HG03442 (cell line): Measurements from ENCODE around the gene PTOV1.

ENCODE experiments used
- ATAC-seq: cut with Tn5 transposase; IDR thresholded peaks from one replicate; pipeline ENCODE4 v1.9.1; 2021; ENCODE audit warnings: mild to moderate bottlenecking, moderate library complexity; ENCODE audit not compliant: unreplicated experiment

The PTOV1 gene

DNA sequence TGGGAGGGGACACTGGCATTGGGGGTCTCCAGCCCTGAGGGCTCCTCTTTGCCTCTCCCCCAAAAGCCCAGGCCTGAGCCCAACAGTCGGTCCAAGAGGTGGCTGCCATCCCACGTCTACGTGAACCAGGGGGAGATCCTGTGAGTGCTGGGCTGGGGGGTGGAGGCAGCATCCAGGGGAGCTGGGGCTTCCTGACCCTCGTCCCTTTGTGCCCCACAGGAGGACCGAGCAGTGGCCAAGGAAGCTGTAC is 6.8 kb downstream of the PTOV1 start:
- ATAC-seq: no peak

DNA sequence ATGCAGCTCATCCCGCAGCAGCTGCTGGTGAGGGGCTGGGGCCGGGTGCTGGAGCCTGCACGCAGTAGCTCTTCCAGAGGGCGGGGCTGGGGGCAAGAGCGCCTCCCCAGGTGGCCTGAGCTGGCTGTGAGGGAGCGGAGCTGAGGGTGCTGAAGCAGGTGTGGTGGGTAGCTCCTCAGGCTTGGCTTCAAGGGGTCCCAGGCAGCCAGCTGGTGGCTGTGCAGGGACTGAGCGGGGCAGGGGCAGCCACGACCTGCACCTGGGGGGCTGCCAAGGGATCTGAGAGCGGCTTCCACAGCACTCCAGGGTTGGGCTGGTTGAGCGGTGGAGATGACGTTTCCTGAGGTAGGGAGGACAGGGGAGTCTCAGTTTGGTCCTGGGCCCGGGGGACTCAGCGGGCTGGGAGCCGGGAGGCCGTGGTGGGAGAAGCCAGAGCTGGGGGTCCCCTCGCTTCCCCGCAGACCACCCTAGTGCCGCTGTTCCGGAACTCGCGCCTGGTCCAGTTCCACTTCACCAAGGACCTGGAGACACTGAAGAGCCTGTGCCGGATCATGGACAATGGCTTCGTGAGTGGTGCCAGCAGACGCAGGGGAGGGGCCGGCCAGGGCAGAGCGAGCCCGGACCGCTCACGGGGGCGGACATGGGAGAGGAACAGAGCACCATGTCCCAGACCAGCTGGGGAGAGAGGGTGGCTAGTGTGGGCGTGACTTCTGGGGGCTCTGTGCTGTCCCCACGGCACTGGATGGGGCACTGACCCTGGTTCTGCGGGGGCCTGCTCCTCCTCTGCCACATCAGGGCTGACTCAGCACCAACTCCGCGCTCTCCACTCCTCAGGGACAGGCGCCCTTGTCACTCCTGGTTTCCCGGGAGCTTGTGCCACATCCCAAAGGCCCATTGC is 7.4 kb downstream of the PTOV1 start:
- ATAC-seq: no peak

DNA sequence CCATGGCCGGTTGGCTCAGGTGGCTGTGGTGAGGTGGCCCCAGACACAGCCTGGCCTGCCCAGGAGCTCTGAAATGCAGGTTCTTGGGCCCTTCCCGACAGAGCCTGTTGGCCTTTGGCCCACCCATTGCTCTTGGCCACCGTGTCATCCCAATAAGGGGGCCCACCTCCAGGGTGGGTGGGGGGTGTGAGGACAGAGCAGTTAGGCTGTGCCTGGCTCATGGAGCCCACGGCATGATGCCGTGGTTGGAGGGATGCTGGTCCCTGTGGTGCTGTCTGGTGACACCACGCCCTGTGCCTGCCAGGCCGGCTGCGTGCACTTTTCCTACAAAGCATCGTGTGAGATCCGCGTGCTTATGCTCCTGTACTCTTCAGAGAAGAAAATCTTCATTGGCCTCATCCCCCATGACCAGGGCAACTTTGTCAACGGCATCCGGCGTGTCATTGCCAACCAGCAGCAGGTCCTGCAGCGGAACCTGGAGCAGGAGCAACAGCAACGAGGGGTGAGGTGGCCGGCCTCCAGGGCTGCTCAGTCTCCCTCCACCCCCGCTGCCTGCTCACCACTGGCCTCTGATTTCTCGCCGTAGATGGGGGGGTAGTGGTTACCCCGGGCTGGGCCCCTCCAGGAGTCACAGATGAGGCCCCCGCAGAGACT is 8.8 kb downstream of the PTOV1 start:
- no peak for ATAC-seq

DNA sequence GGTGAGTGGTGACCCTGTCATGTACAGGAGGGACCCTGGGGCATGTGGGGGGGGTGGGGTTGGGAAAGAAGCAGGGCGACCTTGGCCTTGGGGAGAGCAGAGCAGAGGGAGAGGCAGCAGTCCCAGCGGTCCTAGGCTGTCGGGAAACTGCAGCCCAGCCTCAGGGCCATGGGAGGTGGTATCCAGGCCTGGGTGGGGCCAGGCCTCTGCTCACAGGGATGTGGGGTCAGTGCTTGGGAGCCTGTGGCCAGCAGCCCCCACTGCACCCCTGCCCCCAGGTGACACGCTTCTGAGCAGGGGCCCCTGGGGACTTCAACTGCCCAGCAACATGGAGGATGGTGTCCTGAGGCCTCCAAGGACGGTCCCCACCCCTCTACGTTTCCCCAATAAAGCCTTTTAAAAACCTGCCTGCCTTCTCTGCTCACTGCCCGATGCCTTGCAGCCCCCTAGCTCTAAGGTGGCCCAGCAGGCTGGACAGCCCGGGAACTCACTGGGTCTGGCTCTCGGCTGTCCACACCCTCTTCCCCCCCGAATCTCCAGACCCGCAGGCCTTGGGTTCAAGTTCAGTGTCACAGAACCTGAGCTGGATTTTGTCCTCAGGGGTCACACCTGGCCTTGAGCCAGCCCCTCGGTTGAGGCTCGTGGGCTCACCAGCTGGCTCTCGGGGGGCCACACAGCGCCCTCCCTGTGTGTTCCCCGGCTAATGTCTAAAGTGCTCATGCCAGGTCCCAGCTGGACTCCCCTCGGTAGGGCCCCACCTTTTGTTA is 9.6 kb downstream of the PTOV1 start:
- ATAC-seq: no peak

DNA sequence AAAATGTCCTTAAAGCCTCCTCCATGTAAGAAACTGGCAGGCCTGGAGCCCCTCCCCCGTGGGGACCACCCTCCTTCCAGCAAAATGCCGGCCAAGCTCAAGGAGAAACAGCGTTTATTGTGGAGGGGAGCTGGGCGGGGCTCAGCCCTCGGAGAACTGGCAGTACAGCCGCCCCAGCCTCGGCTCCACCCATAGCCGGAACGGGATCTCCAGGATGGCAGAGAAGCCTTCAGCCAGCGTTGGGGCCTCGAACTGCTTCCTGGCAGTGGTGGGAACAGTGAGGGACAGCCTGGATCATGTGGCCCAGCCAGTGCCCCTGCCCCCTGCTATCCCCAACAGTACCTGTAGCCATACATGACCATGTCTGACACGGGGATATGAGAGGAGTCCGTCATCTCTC is 10.1 kb downstream of the PTOV1 start:
- ATAC-seq: no peak

DNA sequence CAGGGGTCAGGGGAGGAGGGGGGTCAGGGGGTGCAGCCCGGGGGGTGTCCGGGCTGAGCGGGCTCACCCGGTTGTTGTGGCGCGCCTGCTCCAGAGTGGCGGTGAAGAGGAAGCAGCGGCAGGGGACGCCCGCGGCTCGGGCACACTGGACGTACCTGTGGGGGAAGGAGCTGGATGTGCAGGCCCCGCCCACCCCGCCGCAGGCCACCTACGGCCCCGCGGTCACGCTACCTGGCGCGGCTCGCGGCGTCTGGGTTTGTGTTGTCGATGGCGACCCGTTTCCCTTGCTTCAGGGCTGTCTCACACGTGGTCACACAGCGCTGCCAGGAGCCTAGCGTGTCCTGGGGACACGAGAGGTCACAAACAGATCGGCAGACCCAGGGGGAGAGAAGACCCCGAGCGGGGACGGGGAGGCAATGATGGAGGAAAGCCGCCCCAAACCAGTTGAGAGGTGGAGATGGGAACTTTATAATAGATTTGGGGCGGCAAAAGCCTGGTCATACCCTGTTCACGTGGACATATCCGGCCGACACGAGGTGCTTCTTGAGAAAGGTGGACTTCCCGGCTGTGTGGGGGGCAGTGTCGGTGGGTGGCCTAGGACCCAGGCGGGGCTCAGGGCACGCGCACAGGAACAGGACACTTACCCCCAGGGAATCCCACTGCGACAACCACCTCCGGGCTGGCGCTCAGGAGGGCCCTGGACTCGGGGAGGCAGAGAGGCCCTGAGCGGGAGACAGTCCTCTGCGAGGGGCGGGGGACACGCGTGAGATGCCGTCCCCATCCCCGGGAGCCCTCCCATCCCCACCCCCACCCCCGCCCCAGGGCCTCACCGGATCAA is 10.8 kb downstream of the PTOV1 start:
- no peak for ATAC-seq

DNA sequence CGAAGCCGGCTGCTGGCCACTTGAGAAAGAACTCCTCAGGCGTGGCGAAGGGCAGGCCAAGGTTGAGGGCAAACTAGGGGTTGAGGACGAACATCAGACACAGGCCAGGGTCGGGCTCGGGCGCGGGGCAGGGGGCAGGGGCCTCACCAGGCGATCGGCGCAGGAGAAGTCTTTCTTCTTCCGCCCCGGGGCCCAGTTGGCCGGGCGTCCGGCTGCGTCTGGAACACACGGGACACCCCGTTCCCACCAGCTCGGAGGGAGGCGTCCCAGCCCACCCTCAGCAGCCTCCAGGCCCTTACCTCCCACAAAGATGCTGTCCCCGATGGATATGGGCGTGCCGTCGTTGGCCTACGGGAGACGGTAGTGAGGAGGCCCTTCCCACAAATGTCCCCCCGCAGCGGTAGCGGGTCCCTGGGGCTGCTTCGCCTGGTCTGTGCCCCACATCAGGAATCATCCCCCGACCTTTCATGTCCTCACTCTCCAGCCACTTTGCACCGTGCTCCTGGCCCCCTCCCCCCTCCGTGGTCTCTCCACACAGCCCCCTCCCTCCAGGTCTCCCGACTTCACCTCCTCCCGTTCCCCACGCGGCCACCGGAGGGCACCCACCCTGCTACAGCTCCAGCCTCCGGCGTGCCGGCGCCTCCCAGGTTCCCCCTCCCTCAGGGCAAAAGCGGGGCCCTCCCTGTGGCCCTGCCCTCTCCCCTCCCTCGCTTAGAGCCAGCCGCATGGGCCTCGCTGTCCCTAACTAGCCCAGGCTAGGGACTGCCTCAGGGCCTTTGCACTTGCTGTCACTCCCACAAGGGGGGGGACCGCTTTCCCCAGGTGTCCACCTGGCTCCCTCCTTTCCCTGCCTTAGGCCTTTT is 11.7 kb downstream of the PTOV1 start:
- no peak for ATAC-seq

DNA sequence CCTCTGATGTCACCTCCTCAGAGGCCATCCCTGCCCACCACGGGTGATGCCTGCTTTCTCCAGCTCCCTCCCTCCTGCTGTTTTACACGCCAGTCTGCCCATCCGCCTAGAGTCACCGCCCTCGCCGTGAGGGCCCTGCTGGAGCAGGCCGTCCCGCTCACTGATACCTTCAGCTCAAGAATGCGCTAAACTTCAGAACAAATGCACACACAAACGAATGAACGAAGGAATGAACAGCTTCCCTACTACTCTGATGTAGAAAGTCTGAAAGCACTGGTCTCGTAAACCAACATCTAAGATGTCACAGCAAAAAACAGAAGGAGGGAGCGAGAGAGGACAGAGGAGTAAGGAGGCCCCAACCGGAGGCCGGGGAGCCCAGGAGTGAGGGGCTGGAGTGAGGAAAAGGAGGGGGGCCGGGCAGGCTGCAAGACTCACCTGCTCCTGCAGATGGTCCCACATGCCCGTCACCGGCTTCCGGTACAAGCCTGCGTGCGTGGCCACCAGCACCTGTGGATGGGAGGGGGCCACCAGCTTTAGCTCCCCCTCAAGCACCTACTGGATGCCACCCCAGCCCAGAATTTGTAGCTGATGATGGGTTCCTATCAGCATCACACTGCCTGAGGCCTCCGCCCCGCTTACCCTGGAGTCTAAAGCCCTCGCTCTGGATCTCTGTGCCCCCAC is 12.4 kb downstream of the PTOV1 start:
- ATAC-seq: no peak

DNA sequence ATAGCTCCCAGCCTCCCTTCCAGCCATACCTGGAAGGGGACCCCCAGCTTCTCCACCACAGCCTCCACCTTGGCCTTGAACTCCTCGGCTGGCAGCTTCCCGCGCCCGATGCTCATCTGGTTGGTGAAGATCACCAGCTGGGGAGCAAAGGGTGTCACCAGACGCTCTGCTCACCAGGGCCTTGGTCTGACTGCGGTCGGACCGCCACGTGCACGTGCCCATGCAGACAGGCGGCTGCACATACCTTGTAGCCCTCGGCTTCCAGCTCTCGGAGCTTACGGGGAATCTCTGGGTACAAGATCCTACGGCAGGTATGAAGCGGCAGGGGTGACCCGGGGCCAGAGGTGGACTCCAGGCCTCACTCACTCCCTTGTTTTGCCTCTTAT is 13.0 kb downstream of the PTOV1 start:
- no peak for ATAC-seq

DNA sequence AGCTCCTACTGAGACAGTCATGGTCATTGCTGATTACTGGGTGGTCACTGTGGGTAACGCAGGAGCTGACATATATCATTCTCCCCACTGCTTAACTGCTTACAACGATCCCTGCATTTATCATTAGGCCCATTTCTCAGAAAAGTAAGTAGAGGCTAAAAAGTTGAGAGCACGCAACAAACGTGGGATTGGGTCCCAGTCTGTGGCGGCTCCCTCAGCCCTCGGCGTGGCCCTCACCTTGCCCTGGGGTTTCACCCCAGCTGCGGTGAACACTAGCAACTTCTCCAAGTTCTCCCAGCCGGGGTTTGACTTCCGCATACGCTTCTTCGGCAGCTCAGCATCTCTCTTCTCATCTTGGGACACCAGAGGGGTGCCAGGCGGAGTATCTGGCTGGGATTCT is 13.9 kb downstream of the PTOV1 start:
- no peak for ATAC-seq

DNA sequence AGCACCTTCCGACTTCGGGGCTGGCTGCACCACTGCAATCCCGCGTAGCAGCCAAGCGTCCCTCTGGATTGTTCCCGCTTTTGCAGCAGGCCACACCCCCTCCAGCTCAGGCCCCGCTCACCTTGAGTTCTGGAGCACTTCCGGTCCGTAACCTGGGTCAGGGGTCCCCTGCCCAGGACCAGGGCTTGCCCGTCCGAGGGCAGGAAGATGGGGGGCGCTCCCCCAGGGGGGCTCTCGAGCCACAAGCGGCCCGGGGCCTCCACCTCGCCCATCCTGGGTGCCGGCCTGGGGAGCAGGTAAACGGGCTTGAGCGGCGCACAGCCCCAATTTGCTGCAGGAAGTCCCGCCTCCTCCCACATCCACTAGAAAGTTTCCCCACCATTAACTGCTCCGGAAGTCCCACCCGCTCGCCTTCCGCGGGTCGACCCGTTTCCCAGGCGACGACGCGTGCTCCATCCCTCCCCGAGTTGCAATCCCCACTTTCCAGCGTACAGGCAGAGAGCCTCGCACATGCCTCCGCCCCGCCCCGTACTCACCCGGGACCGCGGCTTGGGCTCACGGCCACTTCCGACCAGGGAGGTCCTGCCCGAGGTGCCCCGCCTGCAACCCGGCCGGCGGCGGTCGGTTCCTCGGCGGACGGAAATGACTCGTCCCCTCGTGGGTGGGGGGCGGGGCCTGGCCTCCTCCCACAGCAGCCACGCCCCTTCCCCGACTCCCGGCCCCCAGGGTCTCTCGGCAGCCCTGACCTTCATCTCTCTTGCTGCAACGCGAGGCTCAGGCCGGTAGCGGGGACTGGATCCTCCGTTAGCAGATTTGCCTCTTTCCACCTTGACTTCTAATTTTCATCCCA is 16.2 kb downstream of the PTOV1 start, which contains the start of gene PNKP:
TSS of gene PNKP (minus strand) at position 644 of the 850 bp plus-strand sequence. CDS start at position 272, 372 bp downstream.
- peak; percentile 34 for ATAC-seq

DNA sequence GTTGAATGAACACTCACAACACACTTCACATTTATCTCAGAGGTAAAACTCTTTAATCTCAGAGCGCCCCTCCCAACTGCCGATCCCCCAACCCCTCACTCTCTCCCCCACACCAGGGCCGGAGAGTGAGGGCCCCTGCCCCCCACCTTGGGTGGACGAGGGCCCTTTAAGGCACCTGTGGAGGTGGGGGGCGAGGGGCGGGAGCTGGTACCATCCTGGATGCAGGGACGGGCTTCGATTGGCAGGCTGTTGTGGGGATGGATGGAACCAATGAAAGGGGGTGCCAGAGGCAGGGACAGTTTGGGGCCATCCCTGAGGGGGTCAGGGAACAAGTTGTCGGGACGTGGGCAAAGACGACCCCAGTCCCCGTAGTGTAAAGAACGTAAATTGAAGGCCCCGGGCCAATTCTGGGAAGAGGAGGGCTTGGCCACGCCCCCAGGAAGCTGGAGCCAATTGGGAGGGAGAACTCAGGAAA is 18.1 kb downstream of the PTOV1 start:
- ATAC-seq: peak; percentile 6

DNA sequence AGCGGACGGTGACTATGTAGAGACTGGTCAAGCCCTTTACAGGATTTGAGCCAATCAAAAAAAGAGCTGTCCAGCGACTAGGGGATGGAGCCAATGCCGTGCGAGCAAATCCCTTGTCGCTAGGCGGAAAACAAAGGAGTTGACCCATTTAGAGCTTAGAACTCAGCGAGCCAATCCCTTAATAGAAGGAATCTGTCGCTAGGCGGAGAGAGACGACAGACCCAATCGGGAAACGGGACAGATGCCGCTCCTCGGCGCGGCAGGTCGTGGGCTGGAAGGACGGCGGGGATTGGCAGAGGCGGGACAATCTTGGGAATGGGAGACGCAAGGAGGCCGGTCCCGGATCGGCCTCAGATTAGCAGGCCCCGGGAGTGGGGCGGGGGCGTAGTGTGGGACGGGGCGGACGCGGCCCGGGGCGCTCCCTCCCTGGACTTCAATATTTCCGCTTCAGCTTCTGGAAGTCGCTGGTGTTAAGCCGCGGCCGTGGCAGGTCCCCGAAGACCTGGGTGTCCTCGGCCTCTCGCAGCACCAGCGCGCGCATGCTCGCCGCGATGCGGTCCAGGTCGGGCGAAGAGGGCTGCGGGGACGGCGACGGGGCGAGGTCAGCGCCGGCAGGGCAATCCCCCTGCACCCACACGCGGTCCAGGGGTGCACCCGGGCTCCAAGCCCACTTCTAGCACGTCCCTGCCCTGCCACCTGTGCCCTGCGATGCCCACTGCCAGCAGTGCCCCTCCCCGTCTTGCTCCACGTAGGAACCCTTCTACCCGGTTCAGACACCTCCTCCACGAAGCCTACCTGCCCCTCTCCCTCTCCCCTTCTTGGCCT is 18.7 kb downstream of the PTOV1 start:
- peak; percentile 57 for ATAC-seq

DNA sequence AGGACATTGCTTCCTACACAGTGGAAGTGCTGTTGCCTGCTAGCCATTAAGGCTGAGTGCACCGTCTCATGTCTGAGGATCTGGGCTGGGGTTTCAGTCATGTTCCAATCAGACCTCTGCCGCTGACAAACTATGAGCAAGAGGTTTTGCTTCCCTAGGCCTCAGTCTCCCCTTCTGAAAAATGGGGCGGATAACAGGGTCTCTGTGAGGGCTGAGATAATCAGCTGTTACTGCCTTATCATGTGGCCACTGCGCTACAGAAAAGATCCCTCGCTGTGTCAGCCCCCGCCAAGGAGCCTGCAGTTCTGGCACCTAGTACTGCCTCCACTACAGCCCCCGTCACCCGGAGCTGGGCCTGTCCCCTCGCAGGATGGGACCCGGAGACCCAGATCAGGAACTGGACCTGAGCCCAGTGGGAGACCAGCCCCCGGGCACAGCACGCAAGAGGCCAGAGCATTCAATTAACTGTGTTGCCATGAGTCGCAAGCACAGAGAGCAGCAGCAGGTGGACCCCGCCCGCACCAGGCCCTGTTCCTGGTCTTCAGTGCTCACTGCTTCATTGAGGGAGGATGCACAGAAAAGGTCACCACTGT is 19.4 kb downstream of the PTOV1 start:
- no peak for ATAC-seq

DNA sequence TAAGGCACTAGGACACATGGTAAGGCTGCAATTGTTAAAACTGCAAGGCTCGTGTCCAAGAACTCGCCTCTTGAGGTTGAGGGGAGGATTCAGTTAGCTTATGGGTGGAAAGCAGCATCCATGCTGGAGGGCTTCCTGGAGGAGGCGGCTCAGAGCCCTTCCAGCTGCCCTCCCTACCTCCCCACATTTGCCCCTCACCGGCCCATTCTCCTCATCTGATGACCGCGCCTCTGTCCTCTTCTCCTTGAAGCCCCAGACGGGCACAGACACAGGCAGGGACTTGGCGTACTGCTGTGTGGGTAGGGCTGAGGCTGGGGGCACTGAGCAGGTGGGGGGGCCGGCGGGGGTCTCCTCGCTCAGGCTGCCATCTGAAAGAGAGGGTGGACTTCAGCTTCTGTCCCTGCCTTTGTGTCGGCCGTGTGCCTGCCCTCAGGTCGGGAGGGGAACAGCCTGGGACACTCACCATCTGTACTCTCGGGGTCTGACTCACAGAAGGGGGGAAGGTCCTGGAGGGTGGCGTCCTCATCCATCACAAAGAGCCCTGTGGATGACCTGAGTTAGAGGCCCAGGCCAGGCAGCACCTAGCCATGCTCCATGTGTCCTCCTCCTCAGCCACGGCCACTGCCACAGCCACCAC is 20.5 kb downstream of the PTOV1 start:
- ATAC-seq: no peak

DNA sequence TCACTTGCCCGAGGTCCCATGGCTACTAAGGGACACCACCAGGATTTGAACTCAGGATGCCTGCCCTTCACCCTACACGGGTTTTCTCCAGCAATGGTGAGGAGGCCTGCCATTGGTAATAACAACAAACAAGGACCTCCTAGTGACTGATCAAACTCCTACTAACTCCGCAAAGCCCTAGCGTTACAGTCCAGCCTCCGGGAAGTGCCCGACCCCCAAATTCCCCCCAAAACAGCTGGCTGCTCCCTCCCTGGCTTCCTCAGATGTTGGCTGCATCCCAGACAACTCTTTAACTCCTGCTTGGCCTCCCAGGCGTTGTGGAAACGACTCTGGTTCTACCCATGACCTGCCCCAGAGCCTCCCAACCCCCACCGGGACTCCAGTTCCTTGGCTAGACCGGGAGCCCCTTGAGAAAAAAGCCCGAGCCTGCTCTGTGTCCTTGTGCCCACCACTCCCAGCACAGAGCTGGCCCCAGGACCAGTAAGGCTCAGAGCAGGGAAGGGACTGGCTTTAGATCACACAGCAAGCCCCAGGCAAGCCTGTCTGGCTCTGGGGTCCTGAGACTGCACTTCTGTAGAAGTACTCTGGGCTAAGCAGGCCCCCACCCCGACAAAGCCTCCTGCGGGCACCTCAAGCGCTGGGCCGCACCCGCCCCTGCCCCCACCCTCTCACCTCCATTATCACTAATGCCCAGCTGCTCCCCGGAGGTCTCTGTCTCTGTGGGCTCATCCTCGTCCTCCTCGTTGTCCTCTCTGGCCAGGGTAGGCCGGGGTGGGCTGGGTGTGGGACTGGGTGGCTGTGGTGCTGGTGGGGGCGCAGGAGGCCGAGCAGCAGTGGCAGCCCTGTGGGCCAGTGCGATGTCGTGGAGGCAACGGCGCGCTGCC is 21.5 kb downstream of the PTOV1 start:
- no peak for ATAC-seq
